Effector memory CD4-positive, alpha-beta T cell (primary cell): ENCODE data around the gene HSD11B1L.
A peak's percentile ranks its signal among the peaks of the same experiment; 100 is the strongest.
"Not testable (repeated sequence)": the region's sequence is repeated elsewhere in the genome, so short reads cannot be mapped to it uniquely, and the experiment has no call there.

Experiments
- DNase-seq, 3 donors: peaks; one replicate each; pipeline ENCODE4 v3.0.0-alpha.2; 2020
- H3K27ac ChIP-seq: 2 replicates; pipeline ENCODE4 v1.7.0; 2013; ENCODE audit warnings: mild to moderate bottlenecking, low read length, moderate library complexity; ENCODE audit not compliant: insufficient read depth, poor library complexity, severe bottlenecking
- H3K27me3 ChIP-seq: replicated peaks from 2 replicates; pipeline ENCODE4 v1.7.0; 2013; ENCODE audit warnings: mild to moderate bottlenecking, low read length; ENCODE audit not compliant: insufficient read depth, control insufficient read depth, poor library complexity, severe bottlenecking
- H3K36me3 ChIP-seq: 2 replicates; pipeline ENCODE4 v1.7.0; 2013; ENCODE audit warnings: mild to moderate bottlenecking, low read length, moderate library complexity; ENCODE audit not compliant: control insufficient read depth, insufficient read depth
- H3K4me1 ChIP-seq: 2 replicates; pipeline ENCODE4 v1.7.0; 2013; ENCODE audit warnings: low read length, mild to moderate bottlenecking; ENCODE audit not compliant: control insufficient read depth, insufficient read depth, poor library complexity, severe bottlenecking
- H3K4me3 ChIP-seq: 2 replicates; pipeline ENCODE4 v1.7.0; 2013; ENCODE audit warnings: low read length, low read depth, mild to moderate bottlenecking; ENCODE audit not compliant: insufficient read depth, poor library complexity, severe bottlenecking
- H3K9me3 ChIP-seq: 2 replicates; pipeline ENCODE4 v1.7.0; 2013; ENCODE audit warnings: mild to moderate bottlenecking, low read length, moderate library complexity; ENCODE audit not compliant: control insufficient read depth

HSD11B1L gene

GRCh38 chr19:5684694-5685430 lies 4.0 kb downstream of the HSD11B1L start:
- no peak for DNase-seq
- Histone ChIP-seq H3K4me1 (peaks cover 20% of the 10 kb centered on the region), H3K9me3 (no peaks in the 10 kb centered on the region), H3K4me3 (no peak overlapping the region), H3K27ac (no peak overlapping the region), H3K36me3 (no peaks in the 10 kb centered on the region), H3K27me3 (no peaks in the 10 kb centered on the region)

GRCh38 chr19:5686326-5686646 lies 5.5 kb downstream of the HSD11B1L start:
- H3K4me3 ChIP-seq = peak overlapping the region; percentile 63
- H3K9me3 ChIP-seq = no peaks in the 10 kb centered on the region
- no peaks in the 10 kb centered on the region for H3K36me3 ChIP-seq
- peak overlapping the region; percentile 52 for H3K27ac ChIP-seq
- no peak for DNase-seq
- peaks cover 12% of the 10 kb centered on the region for H3K4me1 ChIP-seq
- H3K27me3 ChIP-seq = no peaks in the 10 kb centered on the region

- H3K4me1 ChIP-seq = peaks cover 12% of the 10 kb centered on the region
- peaks cover 1% of the 10 kb centered on the region for H3K36me3 ChIP-seq
- no peaks in the 10 kb centered on the region for H3K9me3 ChIP-seq
- peak; percentile 80 to 92 (median 91) for DNase-seq
- H3K27ac ChIP-seq = peak overlapping the region; percentile 52
- H3K4me3 ChIP-seq = peak overlapping the region; percentile 63
- no peaks in the 10 kb centered on the region for H3K27me3 ChIP-seq
Measured at GRCh38 chr19:5686647-5687359, 6.0 kb downstream of the HSD11B1L start.

- no peaks in the 10 kb centered on the region for H3K9me3 ChIP-seq
- peaks cover 16% of the 10 kb centered on the region for H3K4me1 ChIP-seq
- H3K4me3 ChIP-seq = peak overlapping the region; percentile 63
- peaks cover 9% of the 10 kb centered on the region for H3K36me3 ChIP-seq
- DNase-seq = no peak
- no peaks in the 10 kb centered on the region for H3K27me3 ChIP-seq
- H3K27ac ChIP-seq = peak overlapping the region; percentile 52
Measured at GRCh38 chr19:5687360-5688198, 6.8 kb downstream of the HSD11B1L start.

GRCh38 chr19:5688262-5688881 lies 7.5 kb downstream of the HSD11B1L start:
- H3K27me3 ChIP-seq, H3K4me3 ChIP-seq, H3K27ac ChIP-seq, DNase-seq, H3K9me3 ChIP-seq: not testable (repeated sequence)
- H3K4me1 ChIP-seq = peaks cover 16% of the 10 kb centered on the region
- H3K36me3 ChIP-seq = peaks cover 16% of the 10 kb centered on the region

GRCh38 chr19:5690125-5690954 lies 9.5 kb downstream of the HSD11B1L start, which contains the start of gene RPL36:
Gene RPL36, plus strand, starts transcription at chr19:5690295. Its CDS starts 213 bp downstream, at chr19:5690508.
- Histone ChIP-seq H3K36me3 (peaks cover 35% of the 10 kb centered on the region), H3K4me3 (peak within 1 kb of the TSS; percentile 79), H3K27me3 (no peaks in the 10 kb centered on the region), H3K27ac (peak within 1 kb of the TSS; percentile 82), H3K4me1 (peaks cover 16% of the 10 kb centered on the region), H3K9me3 (no peaks in the 10 kb centered on the region)
- peak; percentile 96 to 97 (median 97) for DNase-seq

- Histone ChIP-seq H3K4me1 (peaks cover 16% of the 10 kb centered on the region), H3K4me3 (peak overlapping the region; percentile 79)
Measured at GRCh38 chr19:5690955-5691821, 10.4 kb downstream of the HSD11B1L start.

GRCh38 chr19:5691822-5692722 lies 11.2 kb downstream of the HSD11B1L start:
- DNase-seq = no peak
- peak overlapping the region; percentile 82 for H3K27ac ChIP-seq
- no peak overlapping the region for H3K4me3 ChIP-seq
- H3K36me3 ChIP-seq = peaks cover 52% of the 10 kb centered on the region
- H3K27me3 ChIP-seq = no peaks in the 10 kb centered on the region
- peaks cover 12% of the 10 kb centered on the region for H3K4me1 ChIP-seq
- H3K9me3 ChIP-seq = no peaks in the 10 kb centered on the region

More at GRCh38 chr19:5690955-5691821, 10.4 kb downstream of the HSD11B1L start:
- H3K27me3 ChIP-seq = no peaks in the 10 kb centered on the region
- peaks cover 43% of the 10 kb centered on the region for H3K36me3 ChIP-seq
- DNase-seq = peak in 2 of 3 donors; percentile 21 to 27
- H3K27ac ChIP-seq = peak overlapping the region; percentile 82
- H3K9me3 ChIP-seq = no peaks in the 10 kb centered on the region
